ENCODE measurements around the gene PROSER2. TPM values are rescaled to one million over a fixed set of nuclear protein-coding genes. Genes with fewer than 3 reads are reported as not detected.

The PROSER2 gene
- total RNA-seq, 4 donors from 2014 or later: 2.1 to 25.6 (median 6.5) TPM

- intact Hi-C loops (cut with DNase I; ENCODE audit: low total_unique reads): no loop called here
- Histone ChIP-seq H3K9me3 (no peaks in the 10 kb centered on the region), H3K36me3 (no peaks in the 10 kb centered on the region), H3K4me1 (no peaks in the 10 kb centered on the region), H3K27me3 (no peaks in the 10 kb centered on the region), H3K27ac (no peak overlapping the region), H3K4me3 (no peak overlapping the region)
- DNase-seq: no peak
- TF ChIP-seq POLR2A (IDR thresholded peaks at IDR 0.05): no peak
- TF ChIP-seq, protein P1, sequence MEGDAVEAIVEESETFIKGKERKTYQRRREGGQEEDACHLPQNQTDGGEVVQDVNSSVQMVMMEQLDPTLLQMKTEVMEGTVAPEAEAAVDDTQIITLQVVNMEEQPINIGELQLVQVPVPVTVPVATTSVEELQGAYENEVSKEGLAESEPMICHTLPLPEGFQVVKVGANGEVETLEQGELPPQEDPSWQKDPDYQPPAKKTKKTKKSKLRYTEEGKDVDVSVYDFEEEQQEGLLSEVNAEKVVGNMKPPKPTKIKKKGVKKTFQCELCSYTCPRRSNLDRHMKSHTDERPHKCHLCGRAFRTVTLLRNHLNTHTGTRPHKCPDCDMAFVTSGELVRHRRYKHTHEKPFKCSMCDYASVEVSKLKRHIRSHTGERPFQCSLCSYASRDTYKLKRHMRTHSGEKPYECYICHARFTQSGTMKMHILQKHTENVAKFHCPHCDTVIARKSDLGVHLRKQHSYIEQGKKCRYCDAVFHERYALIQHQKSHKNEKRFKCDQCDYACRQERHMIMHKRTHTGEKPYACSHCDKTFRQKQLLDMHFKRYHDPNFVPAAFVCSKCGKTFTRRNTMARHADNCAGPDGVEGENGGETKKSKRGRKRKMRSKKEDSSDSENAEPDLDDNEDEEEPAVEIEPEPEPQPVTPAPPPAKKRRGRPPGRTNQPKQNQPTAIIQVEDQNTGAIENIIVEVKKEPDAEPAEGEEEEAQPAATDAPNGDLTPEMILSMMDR (IDR thresholded peaks at IDR 0.05): no peak
Observed at GRCh38 chr10:11797281-11797680, 25.9 kb upstream of the PROSER2 start.

GRCh38 chr10:11797847-11798633 lies 25.1 kb upstream of the PROSER2 start:
- Histone ChIP-seq H3K4me3 (no peak overlapping the region), H3K4me1 (no peaks in the 10 kb centered on the region), H3K27me3 (no peaks in the 10 kb centered on the region), H3K27ac (no peak overlapping the region), H3K9me3 (no peaks in the 10 kb centered on the region), H3K36me3 (no peaks in the 10 kb centered on the region)
- no peak for TF ChIP-seq POLR2A (IDR thresholded peaks at IDR 0.05)
- TF ChIP-seq, protein P1 (IDR thresholded peaks at IDR 0.05): no peak
- DNase-seq: no peak
- intact Hi-C loops (cut with DNase I; ENCODE audit: low total_unique reads): no loop called here

DNA sequence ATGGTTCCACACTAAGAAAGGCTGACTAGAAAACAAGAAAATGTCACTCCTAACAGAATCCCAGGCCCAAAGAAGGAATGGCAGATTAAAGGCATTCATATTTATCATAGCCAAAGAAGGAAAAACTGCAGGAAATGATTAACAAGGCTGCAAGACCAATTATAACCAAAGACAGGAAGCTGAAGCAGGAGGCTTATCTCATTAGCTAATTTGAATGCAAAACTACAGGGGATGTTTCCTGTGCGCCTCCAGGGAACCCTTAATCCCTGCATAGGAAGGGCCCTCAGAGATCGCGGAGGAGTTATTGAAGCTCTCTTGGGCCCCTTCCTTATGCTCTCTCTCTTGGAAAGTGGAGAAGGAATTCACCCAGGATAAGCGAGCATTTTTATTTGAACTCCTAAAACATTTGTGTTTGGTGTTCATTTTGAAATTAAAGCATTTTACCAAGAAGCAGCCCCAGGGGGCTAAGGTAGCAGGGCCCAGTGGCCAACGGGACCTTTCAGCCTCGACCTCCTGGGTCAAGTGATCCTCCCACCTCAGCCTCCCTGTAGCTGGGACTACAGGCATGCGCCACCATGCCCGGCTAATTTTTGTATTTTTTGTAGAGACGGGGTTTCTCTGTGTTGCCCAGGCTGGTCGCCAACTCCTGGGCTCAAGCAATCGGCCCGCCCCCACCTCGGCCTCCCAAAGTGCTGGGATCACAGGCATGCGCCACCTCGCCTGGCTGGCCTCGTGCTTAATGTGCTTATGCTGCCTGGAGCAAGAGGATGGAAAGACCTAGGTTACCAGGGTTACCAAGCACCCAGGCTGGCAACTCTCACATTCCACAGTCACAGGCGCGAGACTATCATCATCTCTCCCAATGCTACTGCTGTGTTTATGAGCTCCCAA lies 24.1 kb upstream of the PROSER2 start:
- DNase-seq: no peak
- no peaks in the 10 kb centered on the region for H3K27me3 ChIP-seq
- TF ChIP-seq, protein P1 (IDR thresholded peaks at IDR 0.05): no peak
- no peak for TF ChIP-seq POLR2A (IDR thresholded peaks at IDR 0.05)
- no peaks in the 10 kb centered on the region for H3K36me3 ChIP-seq
- no peaks in the 10 kb centered on the region for H3K9me3 ChIP-seq
- H3K4me1 ChIP-seq: no peaks in the 10 kb centered on the region
- intact Hi-C loops (cut with DNase I; ENCODE audit: low total_unique reads): no loop called here
- H3K27ac ChIP-seq: no peak overlapping the region
- H3K4me3 ChIP-seq: no peak overlapping the region

GRCh38 chr10:11799736-11800080 lies 23.4 kb upstream of the PROSER2 start:
- Histone ChIP-seq H3K9me3 (no peaks in the 10 kb centered on the region), H3K27me3 (no peaks in the 10 kb centered on the region), H3K4me1 (no peaks in the 10 kb centered on the region), H3K27ac (no peak overlapping the region), H3K36me3 (no peaks in the 10 kb centered on the region), H3K4me3 (no peak overlapping the region)
- intact Hi-C loops (cut with DNase I; ENCODE audit: low total_unique reads): no loop called here
- no peak for DNase-seq
- TF ChIP-seq, protein P1 (IDR thresholded peaks at IDR 0.05): no peak
- no peak for TF ChIP-seq POLR2A (IDR thresholded peaks at IDR 0.05)

- no peak for TF ChIP-seq POLR2A (IDR thresholded peaks at IDR 0.05)
- TF ChIP-seq, protein P1 (IDR thresholded peaks at IDR 0.05): no peak
- Histone ChIP-seq H3K27me3 (no peaks in the 10 kb centered on the region), H3K4me1 (no peaks in the 10 kb centered on the region), H3K9me3 (no peaks in the 10 kb centered on the region), H3K4me3 (no peak overlapping the region), H3K36me3 (no peaks in the 10 kb centered on the region), H3K27ac (no peak overlapping the region)
- intact Hi-C loops (cut with DNase I; ENCODE audit: low total_unique reads): no loop called here
- no peak for DNase-seq
Observed at GRCh38 chr10:11804336-11804735, 18.8 kb upstream of the PROSER2 start.

All from uterus (tissue), 4 donors.